GM21723 (cell line): ENCODE data around the gene ATG9B.
A peak's percentile ranks its signal among the peaks of the same experiment; 100 is the strongest.
"Not testable (repeated sequence)": the region's sequence is repeated elsewhere in the genome, so short reads cannot be mapped to it uniquely, and the experiment has no call there.

Source experiments
- ATAC-seq: cut with Tn5 transposase; IDR thresholded peaks from one replicate; pipeline ENCODE4 v1.9.1; 2021; ENCODE audit warnings: mild to moderate bottlenecking, moderate library complexity; ENCODE audit not compliant: unreplicated experiment

Gene ATG9B

GRCh38 chr7:151059367-151060112 is 35.2 kb upstream of the ATG9B start, which contains the start of gene SLC4A2:
SLC4A2 (plus strand) TSS chr7:151059589; CDS start chr7:151061988, 2,399 bp downstream.
- peak; percentile 36 for ATAC-seq

- ATAC-seq, result no peak
Measured at GRCh38 chr7:151058781-151059366, 34.6 kb upstream of the ATG9B start.

GRCh38 chr7:151057989-151058780 is 33.9 kb upstream of the ATG9B start:
- ATAC-seq, result peak; percentile 85

GRCh38 chr7:151057506-151057988 is 33.3 kb upstream of the ATG9B start, which contains the start of gene CDK5:
CDK5 (minus strand) TSS chr7:151057897; CDS start chr7:151057848, 49 bp downstream.
- ATAC-seq, result peak; percentile 12

GRCh38 chr7:151056666-151057505 is 32.6 kb upstream of the ATG9B start:
- no peak for ATAC-seq

- no peak for ATAC-seq
Measured at GRCh38 chr7:151056283-151056665, 32.0 kb upstream of the ATG9B start.

GRCh38 chr7:151053751-151054150 is 29.5 kb upstream of the ATG9B start:
- no peak for ATAC-seq

GRCh38 chr7:151053096-151053495 is 28.8 kb upstream of the ATG9B start:
- no peak for ATAC-seq

- no peak for ATAC-seq
Measured at GRCh38 chr7:151051108-151051507, 26.8 kb upstream of the ATG9B start.

GRCh38 chr7:151048911-151049463 is 24.7 kb upstream of the ATG9B start:
- no peak for ATAC-seq

- ATAC-seq, result no peak
Measured at GRCh38 chr7:151047976-151048815, 23.9 kb upstream of the ATG9B start, which contains the start of gene ASIC3. ASIC3 (plus strand) TSS chr7:151048531; CDS start chr7:151048886, 355 bp downstream.

- ATAC-seq, result no peak
Measured at GRCh38 chr7:151046603-151047573, 22.6 kb upstream of the ATG9B start.

GRCh38 chr7:151045967-151046366 is 21.7 kb upstream of the ATG9B start:
- ATAC-seq, result no peak

- no peak for ATAC-seq
Measured at GRCh38 chr7:151045262-151045661, 21.0 kb upstream of the ATG9B start.

GRCh38 chr7:151043959-151044358 is 19.7 kb upstream of the ATG9B start:
- no peak for ATAC-seq

- not testable (repeated sequence) for ATAC-seq
Measured at GRCh38 chr7:151043449-151043848, 19.2 kb upstream of the ATG9B start.

- ATAC-seq, result no peak
Measured at GRCh38 chr7:151040616-151041375, 16.5 kb upstream of the ATG9B start.
